GM23338 (cell line): ENCODE data around the gene CCDC90B. TPM values are rescaled to one million over a fixed set of nuclear protein-coding genes. Genes with fewer than 3 reads are reported as not detected.

Experiments
- ATAC-seq: fragments of 200-7000 bp; cut with Tn5 transposase; 3 replicates; pipeline ENCODE4 v1.9.1; 2020
- DNase-seq: peaks from one replicate; pipeline ENCODE4 v3.0.0-alpha.2; 2015; ENCODE audit warnings: low spot score
- H2AFZ ChIP-seq: fragments of 200-600 bp; sonication (generic); 2 replicates; pipeline ENCODE4 v1.8.0; 2016; ENCODE audit warnings: antibody characterized with exemption, mild to moderate bottlenecking, moderate library complexity
- H3F3A ChIP-seq: fragments of 200-600 bp; sonication (generic); replicated peaks from 2 replicates; pipeline ENCODE4 v1.8.0; 2017; ENCODE audit warnings: antibody characterized with exemption, mixed run types, low read depth
- H3K27ac ChIP-seq: fragments of 200-600 bp; sonication (generic); 2 replicates; pipeline ENCODE4 v1.6.1; 2016; ENCODE audit warnings: low read depth
- H3K27me3 ChIP-seq: fragments of 200-600 bp; sonication (generic); 2 replicates; pipeline ENCODE4 v1.8.0; 2016; ENCODE audit warnings: mild to moderate bottlenecking, mixed run types, moderate library complexity; ENCODE audit not compliant: insufficient read depth
- H3K36me3 ChIP-seq: fragments of 200-600 bp; sonication (generic); 2 replicates; pipeline ENCODE4 v1.8.0; 2016; ENCODE audit warnings: mild to moderate bottlenecking; ENCODE audit not compliant: insufficient read depth
- H3K4me1 ChIP-seq: fragments of 200-600 bp; sonication (generic); 2 replicates; pipeline ENCODE4 v1.8.0; 2016; ENCODE audit warnings: mild to moderate bottlenecking, moderate library complexity; ENCODE audit not compliant: insufficient read depth
- H3K4me2 ChIP-seq: fragments of 200-600 bp; sonication (generic); 2 replicates; pipeline ENCODE4 v1.7.1; 2017; ENCODE audit warnings: mixed run types
- H3K4me3 ChIP-seq: fragments of 200-600 bp; sonication (generic); 2 replicates; pipeline ENCODE4 v1.6.1; 2016; ENCODE audit warnings: mixed run types
- H3K79me2 ChIP-seq: fragments of 200-600 bp; sonication (generic); replicated peaks from 2 replicates; pipeline ENCODE4 v1.8.0; 2017; ENCODE audit warnings: mild to moderate bottlenecking; ENCODE audit not compliant: insufficient read depth
- H3K9me2 ChIP-seq: fragments of 200-600 bp; sonication (generic); 2 replicates; pipeline ENCODE4 v1.8.0; 2017; ENCODE audit not compliant: insufficient read depth
- H4K20me1 ChIP-seq: fragments of 200-600 bp; sonication (generic); replicated peaks from 2 replicates; pipeline ENCODE4 v1.8.0; 2017; ENCODE audit warnings: mild to moderate bottlenecking; ENCODE audit not compliant: insufficient read depth
- H3K27ac Mint-ChIP-seq: 2 replicates; pipeline ENCODE4 v1.8.0; 2020; ENCODE audit warnings: inconsistent platforms, mild to moderate bottlenecking, moderate library complexity, mixed read lengths
- H3K27me3 Mint-ChIP-seq: 3 replicates; pipeline ENCODE4 v1.8.0; 2022; ENCODE audit warnings: low read depth, mild to moderate bottlenecking, moderate library complexity, mixed read lengths, inconsistent platforms; ENCODE audit not compliant: insufficient read depth, poor library complexity
- H3K36me3 Mint-ChIP-seq: 3 replicates; pipeline ENCODE4 v1.8.0; 2021; ENCODE audit warnings: low read depth, mild to moderate bottlenecking, inconsistent platforms, moderate library complexity, mixed read lengths
- H3K4me1 Mint-ChIP-seq: 3 replicates; pipeline ENCODE4 v1.8.0; 2020; ENCODE audit warnings: mild to moderate bottlenecking, inconsistent platforms, mixed read lengths
- H3K4me3 Mint-ChIP-seq: 3 replicates; pipeline ENCODE4 v1.8.0; 2021; ENCODE audit warnings: moderate library complexity, mild to moderate bottlenecking, inconsistent platforms, mixed read lengths
- H3K9me3 Mint-ChIP-seq: 3 replicates; pipeline ENCODE4 v1.8.0; 2020; ENCODE audit warnings: moderate library complexity, mild to moderate bottlenecking, inconsistent platforms, mixed read lengths
- CREB1 ChIP-seq: fragments of 250-450 bp; sonication (Bioruptor Pico); IDR thresholded peaks from 2 replicates; pipeline ENCODE4 v1.5.0; 2020; ENCODE audit warnings: low read depth, mild to moderate bottlenecking, moderate library complexity
- EZH2phosphoT487 ChIP-seq: fragments of 200-600 bp; sonication (generic); IDR thresholded peaks from one replicate; pipeline ENCODE4 v1.8.1; 2018; ENCODE audit warnings: antibody characterized with exemption; ENCODE audit not compliant: unreplicated experiment
- NANOG ChIP-seq: IDR thresholded peaks from 2 replicates; pipeline ENCODE4 v1.6.1; 2016; ENCODE audit warnings: antibody characterized with exemption, borderline replicate concordance
- POLR2AphosphoS5 ChIP-seq: IDR thresholded peaks from 2 replicates; pipeline ENCODE4 v1.6.1; 2016; ENCODE audit warnings: antibody characterized with exemption, low read depth
- REST ChIP-seq: IDR thresholded peaks from one replicate; pipeline ENCODE4 v1.6.1; 2018; ENCODE audit warnings: antibody characterized with exemption; ENCODE audit not compliant: unreplicated experiment
- ZNF114 ChIP-seq: fragments of 250-450 bp; sonication (Bioruptor Pico); IDR thresholded peaks from 2 replicates; pipeline ENCODE4 v1.5.0; 2020; ENCODE audit warnings: mild to moderate bottlenecking, moderate library complexity
- ZNF331 ChIP-seq: fragments of 250-450 bp; sonication (Bioruptor Pico); IDR thresholded peaks from 2 replicates; pipeline ENCODE4 v1.5.0; 2020; ENCODE audit warnings: low read depth, mild to moderate bottlenecking, moderate library complexity
- polyA plus RNA-seq: library from polyadenylated mRNA; unstranded; fragments of >200 nt; fragmentation: Nextera tagmentation; extraction: Ambion mirVana; gene quantifications from 2 replicates; pipeline ENCODE4 v1.2.1, GENCODE V29; 2016
- total RNA-seq: library from RNA; depleted of rRNA; stranded (reverse); fragments of >200 nt; shearing (Covaris generic); gene quantifications from 2 replicates; pipeline ENCODE4 v1.2.3, GENCODE V29; 2014
- TF ChIP-seq, protein P1 (sequence below), 2 experiments: fragments of 200-600 bp in 1 of 2; sonication (generic) in 1 of 2; conservative IDR thresholded peaks; 2 replicates each; pipeline versions ENCODE4 v1.5.1 to v1.6.1; 2016 to 2017; ENCODE audit warnings: antibody characterized with exemption in 2 of 2, low read depth in 2 of 2, mild to moderate bottlenecking in 2 of 2, moderate library complexity in 1 of 2
- TF ChIP-seq, protein P2 (sequence below): fragments of 250-450 bp; sonication (Bioruptor Pico); IDR thresholded peaks from 2 replicates; pipeline ENCODE4 v1.5.0; 2020; ENCODE audit warnings: mild to moderate bottlenecking, moderate library complexity

The CCDC90B gene
- total and polyA plus RNA-seq, 2 experiments from 2014 or later: 55.1 to 89.0 TPM

DNA sequence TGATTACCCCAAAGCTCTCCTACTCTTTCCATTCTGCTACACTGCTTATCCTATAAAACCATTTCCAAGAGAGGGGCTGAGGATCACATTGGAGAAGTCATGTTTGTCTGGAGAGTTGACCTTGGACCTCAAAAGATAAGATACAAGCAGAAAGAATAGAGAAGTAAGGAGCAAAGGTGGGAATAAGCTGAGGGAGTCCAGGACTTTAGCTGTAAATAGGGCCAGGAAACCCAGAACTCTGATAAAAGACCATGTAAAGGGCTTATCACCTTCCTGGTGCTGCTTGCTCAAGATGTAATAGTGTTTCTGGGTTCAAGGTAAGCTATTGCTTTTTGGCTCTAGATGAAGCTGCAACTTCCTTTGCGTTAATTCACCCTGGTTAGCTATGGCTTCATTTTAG is 32.8 kb upstream of the CCDC90B start:
- H3K9me3 Mint-ChIP-seq: peaks cover 13% of the 10 kb centered on the region
- H3K36me3 ChIP-seq: no peaks in the 10 kb centered on the region
- H3K36me3 Mint-ChIP-seq: peaks cover 9% of the 10 kb centered on the region; the same call in 2 of the 3 replicates
- ATAC-seq: no peak
- no peaks in the 10 kb centered on the region for H3K27me3 Mint-ChIP-seq
- no peak overlapping the region for H3K4me2 ChIP-seq
- no peaks in the 10 kb centered on the region for H4K20me1 ChIP-seq
- no peak overlapping the region for H3K27ac Mint-ChIP-seq
- H3K4me1 ChIP-seq: no peaks in the 10 kb centered on the region
- no peaks in the 10 kb centered on the region for H3K27me3 ChIP-seq
- DNase-seq: no peak
- H3K9me2 ChIP-seq: no peaks in the 10 kb centered on the region; the same call in 1 of the 2 replicates
- H3F3A ChIP-seq: no peaks in the 10 kb centered on the region
- H3K4me3 Mint-ChIP-seq: no peak overlapping the region
- no peak overlapping the region for H3K27ac ChIP-seq
- no peak overlapping the region for H3K4me3 ChIP-seq
- no peaks in the 10 kb centered on the region for H3K4me1 Mint-ChIP-seq
- no peaks in the 10 kb centered on the region for H3K79me2 ChIP-seq
- TF ChIP-seq, protein P1, sequence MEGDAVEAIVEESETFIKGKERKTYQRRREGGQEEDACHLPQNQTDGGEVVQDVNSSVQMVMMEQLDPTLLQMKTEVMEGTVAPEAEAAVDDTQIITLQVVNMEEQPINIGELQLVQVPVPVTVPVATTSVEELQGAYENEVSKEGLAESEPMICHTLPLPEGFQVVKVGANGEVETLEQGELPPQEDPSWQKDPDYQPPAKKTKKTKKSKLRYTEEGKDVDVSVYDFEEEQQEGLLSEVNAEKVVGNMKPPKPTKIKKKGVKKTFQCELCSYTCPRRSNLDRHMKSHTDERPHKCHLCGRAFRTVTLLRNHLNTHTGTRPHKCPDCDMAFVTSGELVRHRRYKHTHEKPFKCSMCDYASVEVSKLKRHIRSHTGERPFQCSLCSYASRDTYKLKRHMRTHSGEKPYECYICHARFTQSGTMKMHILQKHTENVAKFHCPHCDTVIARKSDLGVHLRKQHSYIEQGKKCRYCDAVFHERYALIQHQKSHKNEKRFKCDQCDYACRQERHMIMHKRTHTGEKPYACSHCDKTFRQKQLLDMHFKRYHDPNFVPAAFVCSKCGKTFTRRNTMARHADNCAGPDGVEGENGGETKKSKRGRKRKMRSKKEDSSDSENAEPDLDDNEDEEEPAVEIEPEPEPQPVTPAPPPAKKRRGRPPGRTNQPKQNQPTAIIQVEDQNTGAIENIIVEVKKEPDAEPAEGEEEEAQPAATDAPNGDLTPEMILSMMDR (conservative IDR thresholded peaks at IDR 0.05; ENCODE audit: low read depth in 2 of 2): no peak
- H2AFZ ChIP-seq: no peak overlapping the region

GRCh38 chr11:83317757-83318690 is 31.9 kb upstream of the CCDC90B start:
- Mint-ChIP-seq H3K27me3 (no peaks in the 10 kb centered on the region), H3K36me3 (peaks cover 9% of the 10 kb centered on the region; the same call in 2 of the 3 replicates), H3K9me3 (peaks cover 13% of the 10 kb centered on the region), H3K27ac (no peak overlapping the region), H3K4me1 (no peaks in the 10 kb centered on the region), H3K4me3 (no peak overlapping the region)
- Histone ChIP-seq H3K4me3 (no peak overlapping the region), H3K4me1 (no peaks in the 10 kb centered on the region), H2AFZ (no peak overlapping the region), H3K9me2 (no peaks in the 10 kb centered on the region; the same call in 1 of the 2 replicates), H3K27me3 (no peaks in the 10 kb centered on the region), H3F3A (no peaks in the 10 kb centered on the region), H3K79me2 (no peaks in the 10 kb centered on the region), H3K27ac (no peak overlapping the region), H4K20me1 (no peaks in the 10 kb centered on the region), H3K36me3 (no peaks in the 10 kb centered on the region), H3K4me2 (no peak overlapping the region)
- DNase-seq: no peak
- ATAC-seq: no peak
- TF ChIP-seq REST (no peak), NANOG (no peak), ZNF114 (no peak), CREB1 (CRISPR knock-in tag) (no peak), EZH2phosphoT487 (no peak), ZNF331 (CRISPR knock-in tag) (no peak), POLR2AphosphoS5 (no peak)
- TF ChIP-seq, protein P2, sequence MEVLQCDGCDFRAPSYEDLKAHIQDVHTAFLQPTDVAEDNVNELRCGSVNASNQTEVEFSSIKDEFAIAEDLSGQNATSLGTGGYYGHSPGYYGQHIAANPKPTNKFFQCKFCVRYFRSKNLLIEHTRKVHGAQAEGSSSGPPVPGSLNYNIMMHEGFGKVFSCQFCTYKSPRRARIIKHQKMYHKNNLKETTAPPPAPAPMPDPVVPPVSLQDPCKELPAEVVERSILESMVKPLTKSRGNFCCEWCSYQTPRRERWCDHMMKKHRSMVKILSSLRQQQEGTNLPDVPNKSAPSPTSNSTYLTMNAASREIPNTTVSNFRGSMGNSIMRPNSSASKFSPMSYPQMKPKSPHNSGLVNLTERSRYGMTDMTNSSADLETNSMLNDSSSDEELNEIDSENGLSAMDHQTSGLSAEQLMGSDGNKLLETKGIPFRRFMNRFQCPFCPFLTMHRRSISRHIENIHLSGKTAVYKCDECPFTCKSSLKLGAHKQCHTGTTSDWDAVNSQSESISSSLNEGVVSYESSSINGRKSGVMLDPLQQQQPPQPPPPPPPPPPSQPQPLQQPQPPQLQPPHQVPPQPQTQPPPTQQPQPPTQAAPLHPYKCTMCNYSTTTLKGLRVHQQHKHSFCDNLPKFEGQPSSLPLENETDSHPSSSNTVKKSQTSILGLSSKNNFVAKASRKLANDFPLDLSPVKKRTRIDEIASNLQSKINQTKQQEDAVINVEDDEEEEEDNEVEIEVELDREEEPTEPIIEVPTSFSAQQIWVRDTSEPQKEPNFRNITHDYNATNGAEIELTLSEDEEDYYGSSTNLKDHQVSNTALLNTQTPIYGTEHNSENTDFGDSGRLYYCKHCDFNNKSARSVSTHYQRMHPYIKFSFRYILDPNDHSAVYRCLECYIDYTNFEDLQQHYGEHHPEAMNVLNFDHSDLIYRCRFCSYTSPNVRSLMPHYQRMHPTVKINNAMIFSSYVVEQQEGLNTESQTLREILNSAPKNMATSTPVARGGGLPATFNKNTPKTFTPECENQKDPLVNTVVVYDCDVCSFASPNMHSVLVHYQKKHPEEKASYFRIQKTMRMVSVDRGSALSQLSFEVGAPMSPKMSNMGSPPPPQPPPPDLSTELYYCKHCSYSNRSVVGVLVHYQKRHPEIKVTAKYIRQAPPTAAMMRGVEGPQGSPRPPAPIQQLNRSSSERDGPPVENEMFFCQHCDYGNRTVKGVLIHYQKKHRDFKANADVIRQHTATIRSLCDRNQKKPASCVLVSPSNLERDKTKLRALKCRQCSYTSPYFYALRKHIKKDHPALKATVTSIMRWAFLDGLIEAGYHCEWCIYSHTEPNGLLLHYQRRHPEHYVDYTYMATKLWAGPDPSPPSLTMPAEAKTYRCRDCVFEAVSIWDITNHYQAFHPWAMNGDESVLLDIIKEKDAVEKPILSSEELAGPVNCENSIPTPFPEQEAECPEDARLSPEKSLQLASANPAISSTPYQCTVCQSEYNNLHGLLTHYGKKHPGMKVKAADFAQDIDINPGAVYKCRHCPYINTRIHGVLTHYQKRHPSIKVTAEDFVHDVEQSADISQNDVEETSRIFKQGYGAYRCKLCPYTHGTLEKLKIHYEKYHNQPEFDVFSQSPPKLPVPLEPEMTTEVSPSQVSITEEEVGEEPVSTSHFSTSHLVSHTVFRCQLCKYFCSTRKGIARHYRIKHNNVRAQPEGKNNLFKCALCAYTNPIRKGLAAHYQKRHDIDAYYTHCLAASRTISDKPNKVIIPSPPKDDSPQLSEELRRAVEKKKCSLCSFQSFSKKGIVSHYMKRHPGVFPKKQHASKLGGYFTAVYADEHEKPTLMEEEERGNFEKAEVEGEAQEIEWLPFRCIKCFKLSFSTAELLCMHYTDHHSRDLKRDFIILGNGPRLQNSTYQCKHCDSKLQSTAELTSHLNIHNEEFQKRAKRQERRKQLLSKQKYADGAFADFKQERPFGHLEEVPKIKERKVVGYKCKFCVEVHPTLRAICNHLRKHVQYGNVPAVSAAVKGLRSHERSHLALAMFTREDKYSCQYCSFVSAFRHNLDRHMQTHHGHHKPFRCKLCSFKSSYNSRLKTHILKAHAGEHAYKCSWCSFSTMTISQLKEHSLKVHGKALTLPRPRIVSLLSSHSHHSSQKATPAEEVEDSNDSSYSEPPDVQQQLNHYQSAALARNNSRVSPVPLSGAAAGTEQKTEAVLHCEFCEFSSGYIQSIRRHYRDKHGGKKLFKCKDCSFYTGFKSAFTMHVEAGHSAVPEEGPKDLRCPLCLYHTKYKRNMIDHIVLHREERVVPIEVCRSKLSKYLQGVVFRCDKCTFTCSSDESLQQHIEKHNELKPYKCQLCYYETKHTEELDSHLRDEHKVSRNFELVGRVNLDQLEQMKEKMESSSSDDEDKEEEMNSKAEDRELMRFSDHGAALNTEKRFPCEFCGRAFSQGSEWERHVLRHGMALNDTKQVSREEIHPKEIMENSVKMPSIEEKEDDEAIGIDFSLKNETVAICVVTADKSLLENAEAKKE (CRISPR knock-in tag): no peak
